ENCODE measurements around the gene CFD.

Gene CFD

GRCh38 chr19:858868-859843 is at the start of gene CFD:
CFD (plus strand) TSS chr19:859664; CDS start chr19:859690, 26 bp downstream.
- Histone ChIP-seq H3K27ac (ENCODE audit: low read depth, low read length) (peak within 1 kb of the TSS; percentile 20), H3K36me3 (ENCODE audit: insufficient read depth, low read length) (no peaks in the 10 kb centered on the region), H3K9ac (ENCODE audit: low read length) (no peak within 1 kb of the TSS), H3K27me3 (ENCODE audit: control insufficient read depth in 1 of 2, insufficient read depth in 2 of 2, low read length in 2 of 2) (peaks cover 8 to 53% of the 10 kb centered on the region in 2 donors), H3K9me3 (ENCODE audit: low read length) (no peaks in the 10 kb centered on the region), H3K4me3 (ENCODE audit: low read depth in 1 of 2, low read length in 2 of 2) (peak within 1 kb of the TSS; percentile 32 to 38), H3K4me1 (ENCODE audit: insufficient read depth, low read length) (peaks cover 7% of the 10 kb centered on the region)

DNA sequence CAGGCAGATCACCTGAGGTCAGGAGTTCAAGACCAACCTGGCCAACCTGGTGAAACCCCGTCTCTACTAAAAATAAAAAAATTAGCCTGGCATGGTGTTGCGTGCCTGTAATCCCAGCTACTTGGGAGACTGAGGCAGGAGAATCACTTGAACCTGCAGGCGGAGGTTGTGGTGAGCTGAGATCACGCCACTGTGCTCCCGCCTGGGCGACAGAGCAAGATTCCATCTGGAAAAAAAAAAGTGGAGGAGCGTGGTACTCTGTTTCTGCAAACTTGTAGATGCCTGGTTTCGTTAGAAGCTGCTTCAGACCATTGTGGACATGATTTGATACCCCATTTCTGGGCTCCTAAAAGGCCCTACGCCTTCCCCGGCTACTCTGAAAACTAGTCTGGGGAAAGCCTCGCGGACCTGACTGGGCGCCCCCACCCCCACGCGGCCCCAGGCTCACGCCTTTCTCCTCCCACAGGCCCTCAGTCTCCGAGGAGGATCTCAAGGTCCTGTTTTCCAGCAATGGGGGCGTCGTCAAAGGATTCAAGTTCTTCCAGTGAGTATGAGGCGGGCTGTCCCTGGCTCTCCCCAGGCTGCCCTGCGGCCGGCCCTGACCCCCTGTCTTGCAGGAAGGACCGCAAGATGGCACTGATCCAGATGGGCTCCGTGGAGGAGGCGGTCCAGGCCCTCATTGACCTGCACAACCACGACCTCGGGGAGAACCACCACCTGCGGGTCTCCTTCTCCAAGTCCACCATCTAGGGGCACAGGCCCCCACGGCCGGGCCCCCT is 49.2 kb upstream of the CFD start:
- H3K9ac ChIP-seq (ENCODE audit: low read length), result no peak overlapping the region
- no peaks in the 10 kb centered on the region for H3K4me1 ChIP-seq (ENCODE audit: insufficient read depth, low read length)
- H3K36me3 ChIP-seq (ENCODE audit: insufficient read depth, low read length), result peaks cover 50% of the 10 kb centered on the region
- H3K4me3 ChIP-seq (ENCODE audit: low read depth in 1 of 2, low read length in 2 of 2), result no peak overlapping the region
- H3K9me3 ChIP-seq (ENCODE audit: low read length), result no peaks in the 10 kb centered on the region
- H3K27ac ChIP-seq (ENCODE audit: low read depth, low read length), result no peak overlapping the region
- no peaks in the 10 kb centered on the region for H3K27me3 ChIP-seq (ENCODE audit: control insufficient read depth in 1 of 2, insufficient read depth in 2 of 2, low read length in 2 of 2)

- H3K9ac ChIP-seq (ENCODE audit: low read length), result no peak overlapping the region
- H3K4me3 ChIP-seq (ENCODE audit: low read depth in 1 of 2, low read length in 2 of 2), result no peak overlapping the region
- no peaks in the 10 kb centered on the region for H3K4me1 ChIP-seq (ENCODE audit: insufficient read depth, low read length)
- peaks cover 46% of the 10 kb centered on the region for H3K36me3 ChIP-seq (ENCODE audit: insufficient read depth, low read length)
- no peaks in the 10 kb centered on the region for H3K27me3 ChIP-seq (ENCODE audit: control insufficient read depth in 1 of 2, insufficient read depth in 2 of 2, low read length in 2 of 2)
- H3K9me3 ChIP-seq (ENCODE audit: low read length), result no peaks in the 10 kb centered on the region
- H3K27ac ChIP-seq (ENCODE audit: low read depth, low read length), result no peak overlapping the region
Observed at GRCh38 chr19:810883-811489, 48.5 kb upstream of the CFD start.

DNA sequence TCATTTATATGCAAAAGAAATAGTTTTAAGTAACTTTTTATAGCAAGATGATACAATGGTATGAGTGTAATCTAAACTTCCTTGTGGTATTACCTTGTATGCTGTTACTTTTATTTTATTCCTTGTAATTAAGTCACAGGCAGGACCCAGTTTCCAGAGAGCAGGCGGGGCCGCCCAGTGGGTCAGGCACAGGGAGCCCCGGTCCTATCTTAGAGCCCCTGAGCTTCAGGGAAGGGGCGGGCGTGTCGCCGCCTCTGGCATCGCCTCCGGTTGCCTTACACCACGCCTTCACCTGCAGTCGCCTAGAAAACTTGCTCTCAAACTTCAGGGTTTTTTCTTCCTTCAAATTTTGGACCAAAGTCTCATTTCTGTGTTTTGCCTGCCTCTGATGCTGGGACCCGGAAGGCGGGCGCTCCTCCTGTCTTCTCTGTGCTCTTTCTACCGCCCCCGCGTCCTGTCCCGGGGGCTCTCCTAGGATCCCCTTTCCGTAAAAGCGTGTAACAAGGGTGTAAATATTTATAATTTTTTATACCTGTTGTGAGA is 47.9 kb upstream of the CFD start:
- Histone ChIP-seq H3K9ac (ENCODE audit: low read length) (no peak overlapping the region), H3K36me3 (ENCODE audit: insufficient read depth, low read length) (peaks cover 43% of the 10 kb centered on the region), H3K27ac (ENCODE audit: low read depth, low read length) (no peak overlapping the region), H3K4me1 (ENCODE audit: insufficient read depth, low read length) (no peaks in the 10 kb centered on the region), H3K27me3 (ENCODE audit: control insufficient read depth in 1 of 2, insufficient read depth in 2 of 2, low read length in 2 of 2) (no peaks in the 10 kb centered on the region), H3K9me3 (ENCODE audit: low read length) (no peaks in the 10 kb centered on the region), H3K4me3 (ENCODE audit: low read depth in 1 of 2, low read length in 2 of 2) (no peak overlapping the region)

DNA sequence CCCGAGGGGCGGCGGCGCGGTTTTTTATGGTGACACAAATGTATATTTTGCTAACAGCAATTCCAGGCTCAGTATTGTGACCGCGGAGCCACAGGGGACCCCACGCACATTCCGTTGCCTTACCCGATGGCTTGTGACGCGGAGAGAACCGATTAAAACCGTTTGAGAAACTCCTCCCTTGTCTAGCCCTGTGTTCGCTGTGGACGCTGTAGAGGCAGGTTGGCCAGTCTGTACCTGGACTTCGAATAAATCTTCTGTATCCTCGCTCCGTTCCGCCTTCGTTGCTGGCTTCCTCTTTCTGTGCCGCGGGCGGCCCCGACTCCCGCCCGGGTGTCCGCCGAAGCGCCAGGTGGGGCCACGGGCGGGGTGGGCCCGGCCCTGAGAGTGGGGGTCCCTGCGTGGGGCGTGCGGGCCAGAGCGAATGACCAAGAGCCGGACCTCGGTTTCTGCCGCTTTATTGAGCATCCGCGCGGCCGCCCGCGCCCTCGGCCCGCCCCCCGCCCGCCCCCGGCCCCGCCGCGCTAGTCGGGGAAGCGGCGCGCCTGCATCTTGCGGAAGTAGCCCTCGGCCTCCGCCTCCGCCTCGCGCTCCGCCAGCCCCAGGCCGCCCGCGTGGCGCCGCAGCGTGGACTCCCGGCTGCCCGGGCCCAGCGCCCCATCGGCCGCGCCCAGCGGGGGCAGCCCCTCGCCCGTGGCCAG is 47.3 kb upstream of the CFD start:
- no peak overlapping the region for H3K27ac ChIP-seq (ENCODE audit: low read depth, low read length)
- H3K27me3 ChIP-seq (ENCODE audit: control insufficient read depth in 1 of 2, insufficient read depth in 2 of 2, low read length in 2 of 2), result no peaks in the 10 kb centered on the region
- H3K36me3 ChIP-seq (ENCODE audit: insufficient read depth, low read length), result peaks cover 36% of the 10 kb centered on the region
- H3K9me3 ChIP-seq (ENCODE audit: low read length), result no peaks in the 10 kb centered on the region
- no peak overlapping the region for H3K9ac ChIP-seq (ENCODE audit: low read length)
- no peak overlapping the region for H3K4me3 ChIP-seq (ENCODE audit: low read depth in 1 of 2, low read length in 2 of 2)
- no peaks in the 10 kb centered on the region for H3K4me1 ChIP-seq (ENCODE audit: insufficient read depth, low read length)

GRCh38 chr19:812747-813218 is 46.7 kb upstream of the CFD start:
- Histone ChIP-seq H3K27me3 (ENCODE audit: control insufficient read depth in 1 of 2, insufficient read depth in 2 of 2, low read length in 2 of 2) (no peaks in the 10 kb centered on the region), H3K36me3 (ENCODE audit: insufficient read depth, low read length) (peaks cover 31% of the 10 kb centered on the region)

DNA sequence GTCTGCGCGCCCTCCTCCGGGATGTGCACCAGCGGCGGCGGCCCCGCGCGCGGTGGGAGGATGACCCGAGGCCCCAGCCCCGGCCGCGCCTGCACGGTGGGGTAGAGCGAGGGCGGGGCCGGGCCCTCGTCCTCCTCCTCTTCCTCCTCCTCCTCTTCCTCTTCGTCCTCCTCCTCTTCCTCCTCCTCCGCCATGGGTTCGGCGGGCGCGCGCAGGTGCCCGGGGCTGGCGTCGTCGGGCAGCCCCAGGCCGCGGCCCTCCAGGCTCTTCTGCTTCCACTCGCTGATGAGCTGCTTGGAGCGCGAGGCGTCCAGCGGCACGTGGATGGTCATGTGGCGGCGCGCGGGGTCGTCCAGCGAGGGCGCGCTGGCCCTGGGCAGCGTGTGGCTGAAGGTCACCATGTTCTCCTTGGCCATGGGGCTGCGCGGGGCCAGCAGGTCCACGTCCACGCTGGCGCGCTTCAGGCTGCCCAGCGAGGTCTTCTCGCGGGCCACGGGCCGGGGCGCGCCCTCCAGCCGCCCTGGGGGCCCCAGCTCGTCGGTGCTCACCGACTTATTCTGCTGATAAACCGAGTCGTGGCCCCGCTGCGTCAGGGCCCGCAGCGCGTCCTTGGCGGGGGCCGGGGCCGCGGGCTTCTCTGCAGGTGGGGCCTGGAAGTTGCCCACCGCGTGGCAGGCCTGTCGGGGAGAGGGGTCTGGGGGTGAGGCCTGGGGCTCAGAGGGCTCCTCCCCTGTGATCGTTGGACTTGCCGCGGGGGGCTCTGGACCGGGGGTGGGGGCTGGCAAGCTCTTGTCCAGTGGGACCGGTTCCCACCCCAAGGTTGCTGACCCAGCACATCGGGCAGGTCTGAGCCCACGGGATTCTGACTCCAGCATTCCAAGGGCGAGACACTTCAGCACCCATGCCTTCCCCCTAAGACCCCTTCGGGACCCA is 46.0 kb upstream of the CFD start:
- H3K9ac ChIP-seq (ENCODE audit: low read length), result no peak overlapping the region
- H3K27ac ChIP-seq (ENCODE audit: low read depth, low read length), result no peak overlapping the region
- H3K36me3 ChIP-seq (ENCODE audit: insufficient read depth, low read length), result peaks cover 26% of the 10 kb centered on the region
- no peaks in the 10 kb centered on the region for H3K4me1 ChIP-seq (ENCODE audit: insufficient read depth, low read length)
- no peaks in the 10 kb centered on the region for H3K9me3 ChIP-seq (ENCODE audit: low read length)
- no peak overlapping the region for H3K4me3 ChIP-seq (ENCODE audit: low read depth in 1 of 2, low read length in 2 of 2)
- no peaks in the 10 kb centered on the region for H3K27me3 ChIP-seq (ENCODE audit: control insufficient read depth in 1 of 2, insufficient read depth in 2 of 2, low read length in 2 of 2)

More at GRCh38 chr19:812747-813218, 46.7 kb upstream of the CFD start:
- Histone ChIP-seq H3K9ac (ENCODE audit: low read length) (no peak overlapping the region), H3K27ac (ENCODE audit: low read depth, low read length) (no peak overlapping the region), H3K4me3 (ENCODE audit: low read depth in 1 of 2, low read length in 2 of 2) (no peak overlapping the region), H3K9me3 (ENCODE audit: low read length) (no peaks in the 10 kb centered on the region), H3K4me1 (ENCODE audit: insufficient read depth, low read length) (no peaks in the 10 kb centered on the region)

GRCh38 chr19:814152-815078 is 45.0 kb upstream of the CFD start:
- H3K9ac ChIP-seq (ENCODE audit: low read length), result no peak overlapping the region
- no peak overlapping the region for H3K27ac ChIP-seq (ENCODE audit: low read depth, low read length)
- H3K9me3 ChIP-seq (ENCODE audit: low read length), result no peaks in the 10 kb centered on the region
- no peaks in the 10 kb centered on the region for H3K27me3 ChIP-seq (ENCODE audit: control insufficient read depth in 1 of 2, insufficient read depth in 2 of 2, low read length in 2 of 2)
- H3K4me3 ChIP-seq (ENCODE audit: low read depth in 1 of 2, low read length in 2 of 2), result no peak overlapping the region
- H3K4me1 ChIP-seq (ENCODE audit: insufficient read depth, low read length), result no peaks in the 10 kb centered on the region
- H3K36me3 ChIP-seq (ENCODE audit: insufficient read depth, low read length), result peaks cover 25% of the 10 kb centered on the region

DNA sequence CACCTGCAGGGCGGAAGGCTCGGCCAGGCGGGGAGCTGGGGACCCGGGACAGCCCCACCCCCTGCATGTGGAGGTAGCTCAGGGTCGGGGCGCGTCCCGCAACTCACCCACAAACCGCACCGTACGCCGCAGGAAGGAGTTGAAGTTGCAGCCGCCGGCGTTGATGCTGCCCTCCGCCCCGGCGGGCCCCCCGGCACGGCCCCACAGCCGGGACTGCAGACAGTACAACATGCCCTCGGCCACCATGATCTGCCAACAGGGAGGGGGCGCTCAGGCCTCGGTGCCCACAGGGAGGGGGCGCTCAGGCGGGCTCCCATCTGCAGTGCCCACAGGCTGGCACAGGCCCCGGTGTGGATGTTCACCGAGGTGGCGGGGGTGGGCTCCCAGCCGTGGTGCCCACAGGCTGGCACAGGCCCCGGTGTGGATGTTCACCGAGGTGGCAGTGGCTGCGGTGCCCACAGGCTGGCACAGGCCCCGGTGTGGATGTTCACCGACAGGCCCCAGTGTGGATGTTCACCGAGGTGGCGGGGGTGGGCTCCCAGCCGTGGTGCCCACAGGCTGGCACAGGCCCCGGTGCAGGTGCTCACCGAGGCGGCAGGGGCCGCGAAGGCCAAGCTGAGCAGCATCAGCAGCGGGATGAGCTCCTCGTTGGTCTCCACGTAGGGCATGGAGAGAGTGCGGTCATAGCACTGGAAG is 44.2 kb upstream of the CFD start:
- no peaks in the 10 kb centered on the region for H3K27me3 ChIP-seq (ENCODE audit: control insufficient read depth in 1 of 2, insufficient read depth in 2 of 2, low read length in 2 of 2)
- H3K27ac ChIP-seq (ENCODE audit: low read depth, low read length), result no peak overlapping the region
- H3K4me3 ChIP-seq (ENCODE audit: low read depth in 1 of 2, low read length in 2 of 2), result no peak overlapping the region
- H3K9ac ChIP-seq (ENCODE audit: low read length), result no peak overlapping the region
- no peaks in the 10 kb centered on the region for H3K4me1 ChIP-seq (ENCODE audit: insufficient read depth, low read length)
- H3K36me3 ChIP-seq (ENCODE audit: insufficient read depth, low read length), result peaks cover 17% of the 10 kb centered on the region
- no peaks in the 10 kb centered on the region for H3K9me3 ChIP-seq (ENCODE audit: low read length)
